ENCODE results near the gene CCND2. TPM values are rescaled to one million over a fixed set of nuclear protein-coding genes. Genes with fewer than 3 reads are reported as not detected.

CCND2 gene
- total and polyA plus RNA-seq, 2 of the 4 experiments (the other 2 are of a cell fraction), result 1.1 to 2.3 TPM

GRCh38 chr12:4225571-4225970, 48.0 kb upstream of the CCND2 start:
- H3K9me3 ChIP-seq (ENCODE audit: control insufficient read depth, insufficient read depth, low read length), result no peaks in the 10 kb centered on the region; the same call in 1 of the 2 replicates
- no peak overlapping the region for H2AK9ac ChIP-seq (replicated peaks; ENCODE audit: low read depth, low read length, poor library complexity)
- no TSS peak for BruUV-seq (replicated peaks)
- CTCF ChIA-PET, result no interaction called here
- TF ChIP-seq, protein P1, sequence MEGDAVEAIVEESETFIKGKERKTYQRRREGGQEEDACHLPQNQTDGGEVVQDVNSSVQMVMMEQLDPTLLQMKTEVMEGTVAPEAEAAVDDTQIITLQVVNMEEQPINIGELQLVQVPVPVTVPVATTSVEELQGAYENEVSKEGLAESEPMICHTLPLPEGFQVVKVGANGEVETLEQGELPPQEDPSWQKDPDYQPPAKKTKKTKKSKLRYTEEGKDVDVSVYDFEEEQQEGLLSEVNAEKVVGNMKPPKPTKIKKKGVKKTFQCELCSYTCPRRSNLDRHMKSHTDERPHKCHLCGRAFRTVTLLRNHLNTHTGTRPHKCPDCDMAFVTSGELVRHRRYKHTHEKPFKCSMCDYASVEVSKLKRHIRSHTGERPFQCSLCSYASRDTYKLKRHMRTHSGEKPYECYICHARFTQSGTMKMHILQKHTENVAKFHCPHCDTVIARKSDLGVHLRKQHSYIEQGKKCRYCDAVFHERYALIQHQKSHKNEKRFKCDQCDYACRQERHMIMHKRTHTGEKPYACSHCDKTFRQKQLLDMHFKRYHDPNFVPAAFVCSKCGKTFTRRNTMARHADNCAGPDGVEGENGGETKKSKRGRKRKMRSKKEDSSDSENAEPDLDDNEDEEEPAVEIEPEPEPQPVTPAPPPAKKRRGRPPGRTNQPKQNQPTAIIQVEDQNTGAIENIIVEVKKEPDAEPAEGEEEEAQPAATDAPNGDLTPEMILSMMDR (conservative IDR thresholded peaks at IDR 0.05; ENCODE audit: low read depth, low read length), result no peak
- TF ChIP-seq FOS (IDR thresholded peaks at IDR 0.05; ENCODE audit: low read depth, low read length) (no peak), ELK1 (IDR thresholded peaks at IDR 0.05; ENCODE audit: borderline replicate concordance, low read depth, low read length) (no peak), MAZ (IDR thresholded peaks at IDR 0.05; ENCODE audit: borderline replicate concordance, low read depth, low read length) (no peak), POLR2A (IDR thresholded peaks at IDR 0.05; ENCODE audit: low read depth, low read length) (no peak), MXI1 (IDR thresholded peaks at IDR 0.05; ENCODE audit: borderline replicate concordance, low read depth, low read length) (no peak), CHD1 (IDR thresholded peaks at IDR 0.05; ENCODE audit: low read depth, low read length) (no peak)
- TF ChIP-seq, protein P2, sequence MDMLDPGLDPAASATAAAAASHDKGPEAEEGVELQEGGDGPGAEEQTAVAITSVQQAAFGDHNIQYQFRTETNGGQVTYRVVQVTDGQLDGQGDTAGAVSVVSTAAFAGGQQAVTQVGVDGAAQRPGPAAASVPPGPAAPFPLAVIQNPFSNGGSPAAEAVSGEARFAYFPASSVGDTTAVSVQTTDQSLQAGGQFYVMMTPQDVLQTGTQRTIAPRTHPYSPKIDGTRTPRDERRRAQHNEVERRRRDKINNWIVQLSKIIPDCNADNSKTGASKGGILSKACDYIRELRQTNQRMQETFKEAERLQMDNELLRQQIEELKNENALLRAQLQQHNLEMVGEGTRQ (IDR thresholded peaks at IDR 0.05; ENCODE audit: low read depth, low read length), result no peak
- no peak overlapping the region for H2BK20ac ChIP-seq (ENCODE audit: low read depth, low read length)
- no peak overlapping the region for H3K27ac ChIP-seq (ENCODE audit: insufficient read depth, low read length)
- H4K5ac ChIP-seq (ENCODE audit: low read depth, low read length), result no peak overlapping the region
- intact Hi-C loops (cut with micrococcal nuclease) (no loop called here), dilution Hi-C loops (cut with HindIII; ENCODE audit: low sequenced_read_pairs, unreplicated experiment) (no loop called here), in situ Hi-C loops (cut with MboI; ENCODE audit: low sequenced_read_pairs) (no loop called here)
- POLR2A ChIA-PET (ENCODE audit: unreplicated experiment), result no interaction called here
- H4K20me1 ChIP-seq (ENCODE audit: insufficient read depth, low read length), result no peaks in the 10 kb centered on the region
- H2BK5ac ChIP-seq (ENCODE audit: low read depth, low read length, poor library complexity, severe bottlenecking), result no peak overlapping the region
- no peak overlapping the region for H2AFZ ChIP-seq (replicated peaks; ENCODE audit: low read length, poor library complexity)
- no peak overlapping the region for H2BK15ac ChIP-seq (ENCODE audit: low read depth, low read length)
- H3K4me3 ChIP-seq (ENCODE audit: insufficient read depth, low read depth, low read length), result no peak overlapping the region
- H3K56ac ChIP-seq (ENCODE audit: extremely low read depth, insufficient read depth, low read length), result no peak overlapping the region
- no peak overlapping the region for H3K9ac ChIP-seq (ENCODE audit: low read depth, low read length)
- no peak for DNase-seq
- ATAC-seq (ENCODE audit: low read depth), result no peak
- no peaks in the 10 kb centered on the region for H3K4me1 ChIP-seq (ENCODE audit: control insufficient read depth, insufficient read depth, low read length)
- no peak overlapping the region for H3K14ac ChIP-seq (replicated peaks; ENCODE audit: low read depth, low read length)
- H3K23ac ChIP-seq (ENCODE audit: low read depth, low read length), result no peak overlapping the region
- no peaks in the 10 kb centered on the region for H3K36me3 ChIP-seq (ENCODE audit: control insufficient read depth, insufficient read depth, low read length)
- 60% methylated on average over 1 of the region's 3 CpGs; no CpG with 5 or more reads in 1 of the 2 experiments for WGBS, 2 experiments (ENCODE audit: extremely low coverage in 2 of 2, insufficient read length in 1 of 2)
- no peak overlapping the region for H3K18ac ChIP-seq (ENCODE audit: low read depth, low read length)
- H4K91ac ChIP-seq (ENCODE audit: insufficient read depth, low read depth, low read length), result no peak overlapping the region
- H3K79me1 ChIP-seq (ENCODE audit: low read depth in 1 of 2, low read length in 2 of 2), result no peaks in the 10 kb centered on the region
- no peak overlapping the region for H2AK5ac ChIP-seq (ENCODE audit: low read depth, low read length)
- no peak overlapping the region for H4K8ac ChIP-seq (ENCODE audit: low read depth in 2 of 2, low read length in 2 of 2)
- no peaks in the 10 kb centered on the region for H3K9me1 ChIP-seq (ENCODE audit: insufficient read depth, low read length)
- no peak overlapping the region for H3K4ac ChIP-seq (ENCODE audit: low read depth, low read length)
- H2BK120ac ChIP-seq (ENCODE audit: low read depth, low read length), result no peak overlapping the region
- peaks cover 5% of the 10 kb centered on the region for H3K27me3 ChIP-seq (ENCODE audit: control insufficient read depth, insufficient read depth, low read length)
- H3K4me2 ChIP-seq (ENCODE audit: low read depth, low read length), result no peak overlapping the region

Data from IMR-90 (cell line).